Measurements from ENCODE around the gene THPO. TPM values are rescaled to one million over a fixed set of nuclear protein-coding genes. Genes with fewer than 3 reads are reported as not detected.

THPO gene
- total RNA-seq (2011; cell fraction: chromatin; rRNA removed; ENCODE audit: low replicate concordance), result 1.6 and 3.6 TPM in 2 replicates
- 1.3 and 3.7 TPM in 2 replicates for total RNA-seq (2011; cell fraction: nucleolus; rRNA removed)
- 2.0 and 2.9 TPM in 2 replicates for total RNA-seq (2011; cell fraction: nucleoplasm; rRNA removed)
- total RNA-seq (2014; rRNA removed), result 0.24 TPM in 1 of 2 replicates, not detected in the other
- 0.36 TPM in 1 of 2 replicates, not detected in the other for total RNA-seq (2014; rRNA removed; fragmentation: Illumina TruSeq; extraction: Trizol)
- 0.11 and 0.22 TPM in 2 replicates for total RNA-seq (2015; rRNA removed; fragmentation: Illumina TruSeq; extraction: Trizol)
- total RNA-seq (2021), result 0.40 and 0.62 TPM in 2 replicates
- polyA plus RNA-seq (2011; rRNA removed), result 0.18 and 0.56 TPM in 2 replicates
- 0.29 and 2.3 TPM in 2 replicates for polyA plus RNA-seq (2011; cell fraction: cytosol; rRNA removed)
- polyA plus RNA-seq (2011; cell fraction: nucleus; rRNA removed), result 0.46 and 2.7 TPM in 2 replicates
- 0.60 and 0.68 TPM in 2 replicates for polyA plus RNA-seq (2012)
- 0.64 and 1.1 TPM in 2 replicates for polyA plus RNA-seq (2014; fragmentation: Illumina TruSeq; extraction: Trizol)
- under 1 TPM; 0.11 to 0.28 TPM for polyA plus RNA-seq (2014; fragmentation: Nextera tagmentation; extraction: Ambion mirVana)
- polyA plus RNA-seq (2014; rRNA removed), result 0.34 and 0.50 TPM in 2 replicates
- 0.12 and 0.39 TPM in 2 replicates for polyA minus RNA-seq (2011; rRNA and poly(A)+ RNA removed)
- 1.1 TPM in 1 of 2 replicates, not detected in the other for polyA minus RNA-seq (2011; cell fraction: cytosol; rRNA and poly(A)+ RNA removed)
- 0.33 and 1.8 TPM in 2 replicates for polyA minus RNA-seq (2011; cell fraction: nucleus; rRNA and poly(A)+ RNA removed)
- Bru-seq, nascent RNA, result percentile 46 among the genes with signal in this experiment
- BruChase-seq, experiment 1, labeled RNA remaining after a 2-hour chase, result percentile 8 among the genes with signal in this experiment
- BruChase-seq, experiment 2, labeled RNA remaining after a 6-hour chase, result percentile 16 among the genes with signal in this experiment
- long read RNA-seq, experiment 1, result 0 reads
- long read RNA-seq, experiment 2, partial matches to known transcripts, result 0 of 1 reads
- long read RNA-seq, experiment 2, other reads (novel, unspliced or antisense), result 0 of 1 reads
- long read RNA-seq, experiment 3, result 0 reads

GRCh38 chr3:184377882-184378445 is at the start of gene THPO:
THPO (minus strand) TSS chr3:184378207; CDS start chr3:184376259, 1,948 bp downstream.
- FAIRE-seq (peak; percentile 76), ATAC-seq (peak; percentile 75), DNase-seq (ENCODE audit: extremely low read depth in 1 of 4, low spot score in 3 of 4) (peak; percentile 72 to 83 (median 80))
- peaks cover 5 to 34% of the 10 kb centered on the region in 2 experiments; a peak in 4 of 5 replicates for H3K4me1 ChIP-seq (replicated peaks in 1 of 2; ENCODE audit: control insufficient read depth in 2 of 2, insufficient read depth in 2 of 2, low read length in 2 of 2)
- H3K27ac ChIP-seq (ENCODE audit: extremely low read depth, low read depth, low read length), result peak within 1 kb of the TSS; percentile 29; the same call in 1 of the 3 replicates
- H3K9me3 ChIP-seq (replicated peaks; ENCODE audit: control insufficient read depth, insufficient read depth, low read depth, low read length), result no peaks in the 10 kb centered on the region
- peaks cover 18 to 30% of the 10 kb centered on the region in 2 experiments for H3K27me3 ChIP-seq (ENCODE audit: control insufficient read depth in 2 of 2, insufficient read depth in 2 of 2, low read length in 2 of 2)
- in situ Hi-C loops (cut with MboI) (no loop called here), intact Hi-C loops (cut with micrococcal nuclease) (loop anchor here (10.0 kb wide), 1 partner anchor 397 kb away; no protein-coding TSS in a partner anchor)
- peak within 1 kb of the TSS; percentile 13; the same call in 1 of the 2 replicates for H3K4me3 ChIP-seq
- peak within 1 kb of the TSS; percentile 90 for H2AFZ ChIP-seq (ENCODE audit: low read depth, low read length)
- no peaks in the 10 kb centered on the region for H3K36me3 ChIP-seq (ENCODE audit: control insufficient read depth, insufficient read depth, low read length)
- no peaks in the 10 kb centered on the region for H3K79me2 ChIP-seq (ENCODE audit: control insufficient read depth, insufficient read depth, low read length)
- BruUV-seq (replicated peaks), result no TSS peak
- H3K4me2 ChIP-seq (ENCODE audit: insufficient read depth, low read length), result peak within 1 kb of the TSS; percentile 66
- 0 out of 2 replicates have a peak, but pooled peaks cover 3% of the 10 kb centered on the region for H4K20me1 ChIP-seq (replicated peaks; ENCODE audit: control insufficient read depth, insufficient read depth, low read length)
- CTCF ChIA-PET (ENCODE audit: low intra/inter-chr PET ratio), result no interaction called here
- H3K9ac ChIP-seq (ENCODE audit: insufficient read depth in 1 of 2, low read depth in 2 of 2, low read length in 2 of 2), result peak within 1 kb of the TSS; percentile 21 to 64; a peak in 3 of 4 replicates
- POLR2A ChIA-PET, result interaction anchor here (0.6 to 1.3 kb wide), 4 partner anchors 9 to 334 kb away, joined by 3 to 7 read pairs (median 3); partner anchors contain the start of gene MAGEF1
- 13% methylated on average over 7 of the region's 7 CpGs for WGBS (ENCODE audit: insufficient coverage, low coverage, missing lambda C conversion rate)
- no peaks in the 10 kb centered on the region for H3K9me1 ChIP-seq (ENCODE audit: control insufficient read depth, insufficient read depth, low read length)
- TF ChIP-seq PTRF (tag; IDR thresholded peaks at IDR 0.05), result no peak
- TF ChIP-seq GTF2B (IDR thresholded peaks at IDR 0.05; ENCODE audit: extremely low read depth, insufficient read length), result no peak
- TF ChIP-seq TAF7 (tag; IDR thresholded peaks at IDR 0.05), result 0 out of 2 replicates have a peak, but pooled peaks have one; percentile 21
- TF ChIP-seq GATAD2A (IDR thresholded peaks at IDR 0.05), result 0 out of 2 replicates have a peak, but pooled peaks have one; percentile 16
- TF ChIP-seq ZBTB7A (IDR thresholded peaks at IDR 0.05; ENCODE audit: borderline replicate concordance, control insufficient read depth, low read depth, low read length), result peak; percentile 43; the same call in 1 of the 2 replicates
- peak; percentile 48; the same call in 1 of the 2 replicates for TF ChIP-seq CREM (IDR thresholded peaks at IDR 0.05; ENCODE audit: low read depth)
- 0 out of 2 replicates have a peak, but pooled peaks have one; percentile 9 for TF ChIP-seq ARID1B (IDR thresholded peaks at IDR 0.05)
- peak; percentile 40 for TF ChIP-seq RBFOX2 (IDR thresholded peaks at IDR 0.05; ENCODE audit: low read depth, low read length)
- peak in 1 of 2 experiments; percentile 34; a peak in 1 of 4 replicates for TF ChIP-seq MAZ (CRISPR knock-in tag; conservative IDR thresholded peaks at IDR 0.05 in 1 of 2, IDR thresholded peaks at IDR 0.05 in 1 of 2)
- no peak for TF ChIP-seq ILF3 (IDR thresholded peaks at IDR 0.05; ENCODE audit: borderline replicate concordance)
- TF ChIP-seq POLR2A (conservative IDR thresholded peaks at IDR 0.05), result peak; percentile 49; the same call in 1 of the 2 replicates
- TF ChIP-seq LCOR (CRISPR knock-in tag; IDR thresholded peaks at IDR 0.05), result no peak
- no peak for TF ChIP-seq ETS2 (tag; IDR thresholded peaks at IDR 0.05; ENCODE audit: borderline replicate concordance, poor library complexity, severe bottlenecking)
- TF ChIP-seq KAT7 (CRISPR knock-in tag; IDR thresholded peaks at IDR 0.05; ENCODE audit: borderline replicate concordance), result no peak
- TF ChIP-seq EHMT2 (IDR thresholded peaks at IDR 0.05), result peak; percentile 43; the same call in 1 of the 2 replicates
- peak; percentile 45; the same call in 1 of the 2 replicates for TF ChIP-seq EGR1 (conservative IDR thresholded peaks at IDR 0.05)
- TF ChIP-seq CBX8 (IDR thresholded peaks at IDR 0.05; ENCODE audit: borderline replicate concordance, extremely low read depth, low read depth, low read length, poor library complexity, severe bottlenecking), result no peak
- TF ChIP-seq BRCA1 (IDR thresholded peaks at IDR 0.05), result no peak
- TF ChIP-seq BRCA1 (CRISPR knock-in tag; IDR thresholded peaks at IDR 0.05), result no peak

All from K562 (cell line).